Fibroblast of peridontal ligament (primary cell): ENCODE data around the gene IFT43.
"Not testable (repeated sequence)": the region's sequence is repeated elsewhere in the genome, so short reads cannot be mapped to it uniquely, and the experiment has no call there.

Experiments used
- DNase-seq: peaks from one replicate; pipeline ENCODE4 v3.0.0-alpha.2; 2010; ENCODE audit errors: extremely low read depth

Gene IFT43

GRCh38 chr14:75980856-75981255 is 4.7 kb upstream of the IFT43 start:
- DNase-seq, result no peak

- peak; percentile 95 for DNase-seq
These were observed 3.9 kb upstream of the IFT43 start, which contains the start of gene TGFB3 for GRCh38 chr14:75981426-75982265. TGFB3 (minus strand) TSS chr14:75981995; CDS start chr14:75980893, 1,102 bp downstream.

- peak; percentile 81 for DNase-seq
These were observed 3.1 kb upstream of the IFT43 start for GRCh38 chr14:75982266-75983018.

GRCh38 chr14:75983019-75983358 is 2.6 kb upstream of the IFT43 start:
- no peak for DNase-seq

GRCh38 chr14:75984674-75985073 is 889 bp upstream of the IFT43 start:
- no peak for DNase-seq

- DNase-seq, result no peak
These were observed 839 bp downstream of the IFT43 start for GRCh38 chr14:75986439-75986765.

- no peak for DNase-seq
These were observed 1.8 kb downstream of the IFT43 start for GRCh38 chr14:75987201-75987970.

GRCh38 chr14:75989134-75989533 is 3.6 kb downstream of the IFT43 start:
- DNase-seq, result peak; percentile 87

- no peak for DNase-seq
These were observed 4.7 kb downstream of the IFT43 start for GRCh38 chr14:75990297-75990696.

- DNase-seq, result peak; percentile 58
These were observed 6.2 kb downstream of the IFT43 start for GRCh38 chr14:75991753-75992152.

- no peak for DNase-seq
These were observed 8.0 kb downstream of the IFT43 start for GRCh38 chr14:75993567-75994041.

- DNase-seq, result peak; percentile 91
These were observed 9.9 kb downstream of the IFT43 start for GRCh38 chr14:75995372-75996041.

GRCh38 chr14:75996488-75996887 is 10.9 kb downstream of the IFT43 start:
- DNase-seq, result no peak

GRCh38 chr14:75999511-76000190 is 14.1 kb downstream of the IFT43 start:
- no peak for DNase-seq

GRCh38 chr14:76002383-76002782 is 16.8 kb downstream of the IFT43 start:
- DNase-seq, result no peak

GRCh38 chr14:76006253-76006652 is 20.7 kb downstream of the IFT43 start:
- no peak for DNase-seq

GRCh38 chr14:76007379-76007778 is 21.8 kb downstream of the IFT43 start:
- DNase-seq, result no peak

- DNase-seq, result peak; percentile 46
These were observed 22.3 kb downstream of the IFT43 start for GRCh38 chr14:76007852-76008251.

GRCh38 chr14:76009627-76010026 is 24.1 kb downstream of the IFT43 start:
- not testable (repeated sequence) for DNase-seq

- DNase-seq, result no peak
These were observed 26.4 kb downstream of the IFT43 start for GRCh38 chr14:76011930-76012329.

GRCh38 chr14:76012354-76012753 is 26.8 kb downstream of the IFT43 start:
- DNase-seq, result no peak
